SU-DHL-6 (cell line): ENCODE results near the gene CCDC134.

Experiments used
- H2AFZ ChIP-seq: fragments of 200-600 bp; sonication (generic); 2 replicates; pipeline ENCODE4 v1.6.1; 2014; ENCODE audit warnings: low read depth, mild to moderate bottlenecking, moderate library complexity, mixed read lengths, antibody characterized with exemption, low read length; ENCODE audit not compliant: severe bottlenecking
- H3F3A ChIP-seq: fragments of 200-600 bp; shearing (Covaris generic); 2 replicates; pipeline ENCODE4 v1.6.0; 2016; ENCODE audit warnings: antibody characterized with exemption, mild to moderate bottlenecking; ENCODE audit not compliant: insufficient read depth
- H3K27ac ChIP-seq: fragments of 200-600 bp; sonication (generic); 2 replicates; pipeline ENCODE4 v1.5.1; 2016; ENCODE audit warnings: low read depth, mild to moderate bottlenecking, low read length, moderate library complexity, mixed read lengths
- H3K27me3 ChIP-seq: fragments of 200-600 bp; sonication (generic), shearing (Covaris generic); 2 replicates; pipeline ENCODE4 v1.6.0; 2014; ENCODE audit warnings: mild to moderate bottlenecking, low read length
- H3K36me3 ChIP-seq: fragments of 200-600 bp; sonication (generic); 2 replicates; pipeline ENCODE4 v1.6.1; 2014; ENCODE audit warnings: mild to moderate bottlenecking, low read length, mixed read lengths
- H3K4me2 ChIP-seq: fragments of 300-600, 200-600 bp; shearing (Covaris generic), sonication (generic); 2 replicates; pipeline ENCODE4 v1.6.0; 2014; ENCODE audit warnings: low read length, low read depth, mild to moderate bottlenecking; ENCODE audit not compliant: poor library complexity, severe bottlenecking
- H3K4me3 ChIP-seq: fragments of 200-600 bp; sonication (generic); 2 replicates; pipeline ENCODE4 v1.5.1; 2014; ENCODE audit warnings: antibody characterized with exemption, low read length, mild to moderate bottlenecking, mixed read lengths; ENCODE audit not compliant: insufficient read depth, poor library complexity, severe bottlenecking
- H3K79me2 ChIP-seq: fragments of 200-600 bp; sonication (generic); 2 replicates; pipeline ENCODE4 v1.6.1; 2014; ENCODE audit warnings: mild to moderate bottlenecking, low read length, moderate library complexity; ENCODE audit not compliant: insufficient read depth
- H3K9ac ChIP-seq: fragments of 200-600 bp; sonication (generic); 2 replicates; pipeline ENCODE4 v1.7.0; 2014; ENCODE audit warnings: mild to moderate bottlenecking, low read length
- H3K9me2 ChIP-seq: fragments of 200-600 bp; sonication (generic); replicated peaks from 2 replicates; pipeline ENCODE4 v1.6.1; 2014; ENCODE audit warnings: low read length; ENCODE audit not compliant: insufficient read depth
- H3K9me3 ChIP-seq: fragments of 200-600 bp; sonication (generic); 2 replicates; pipeline ENCODE4 v1.6.1; 2014; ENCODE audit warnings: low read length, mixed read lengths; ENCODE audit not compliant: insufficient read depth
- H4K20me1 ChIP-seq: fragments of 200-600 bp; sonication (generic); 2 replicates; pipeline ENCODE4 v1.6.1; 2014; ENCODE audit warnings: low read depth, mild to moderate bottlenecking, antibody characterized with exemption, low read length, moderate library complexity, mixed read lengths
- EZH2phosphoT487 ChIP-seq: fragments of 200-600 bp; sonication (generic), shearing (Covaris generic); conservative IDR thresholded peaks from 2 replicates; pipeline ENCODE4 v1.6.1; 2018; ENCODE audit warnings: mild to moderate bottlenecking, antibody characterized with exemption, low read length, moderate library complexity, mixed read lengths
- TF ChIP-seq, protein P1 (sequence below): fragments of 200-600 bp; sonication (generic); IDR thresholded peaks from one replicate; pipeline ENCODE4 v1.5.1; 2017; ENCODE audit warnings: antibody characterized with exemption, mild to moderate bottlenecking, low read length, moderate library complexity; ENCODE audit not compliant: insufficient read depth, poor library complexity, severe bottlenecking

The CCDC134 gene

DNA sequence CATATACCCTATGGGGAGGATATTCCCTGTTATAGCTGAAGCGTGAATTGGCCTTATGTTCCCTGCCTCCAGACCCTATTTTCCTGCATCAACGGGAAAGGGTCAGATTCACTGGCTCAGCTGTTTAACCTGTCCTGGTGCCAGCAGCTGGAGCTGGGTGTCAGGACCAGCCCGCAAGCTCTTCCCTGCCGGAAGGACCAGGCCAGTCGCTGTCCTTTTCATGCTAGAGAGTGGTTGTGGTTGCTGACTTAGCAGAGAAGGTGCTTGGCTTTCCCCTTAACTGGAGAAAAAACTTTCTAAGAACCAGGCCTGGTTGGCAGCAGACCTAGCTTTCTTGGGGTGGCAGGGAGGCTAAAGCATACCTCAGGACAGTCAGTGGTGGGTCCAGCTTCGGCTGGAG, 27.2 kb downstream of the CCDC134 start:
- Histone ChIP-seq H3K27me3 (no peaks in the 10 kb centered on the region), H4K20me1 (no peaks in the 10 kb centered on the region), H3K9me3 (0 out of 2 replicates have a peak, but pooled peaks cover 4% of the 10 kb centered on the region), H3K27ac (peak overlapping the region; percentile 14), H2AFZ (no peak overlapping the region), H3K9ac (no peak overlapping the region), H3K4me2 (no peak overlapping the region), H3K9me2 (no peaks in the 10 kb centered on the region), H3K4me3 (no peak overlapping the region), H3K36me3 (peaks cover 6% of the 10 kb centered on the region; the same call in 1 of the 2 replicates), H3K79me2 (no peaks in the 10 kb centered on the region), H3F3A (peaks cover 23% of the 10 kb centered on the region)
- TF ChIP-seq EZH2phosphoT487: no peak
- TF ChIP-seq, protein P1, sequence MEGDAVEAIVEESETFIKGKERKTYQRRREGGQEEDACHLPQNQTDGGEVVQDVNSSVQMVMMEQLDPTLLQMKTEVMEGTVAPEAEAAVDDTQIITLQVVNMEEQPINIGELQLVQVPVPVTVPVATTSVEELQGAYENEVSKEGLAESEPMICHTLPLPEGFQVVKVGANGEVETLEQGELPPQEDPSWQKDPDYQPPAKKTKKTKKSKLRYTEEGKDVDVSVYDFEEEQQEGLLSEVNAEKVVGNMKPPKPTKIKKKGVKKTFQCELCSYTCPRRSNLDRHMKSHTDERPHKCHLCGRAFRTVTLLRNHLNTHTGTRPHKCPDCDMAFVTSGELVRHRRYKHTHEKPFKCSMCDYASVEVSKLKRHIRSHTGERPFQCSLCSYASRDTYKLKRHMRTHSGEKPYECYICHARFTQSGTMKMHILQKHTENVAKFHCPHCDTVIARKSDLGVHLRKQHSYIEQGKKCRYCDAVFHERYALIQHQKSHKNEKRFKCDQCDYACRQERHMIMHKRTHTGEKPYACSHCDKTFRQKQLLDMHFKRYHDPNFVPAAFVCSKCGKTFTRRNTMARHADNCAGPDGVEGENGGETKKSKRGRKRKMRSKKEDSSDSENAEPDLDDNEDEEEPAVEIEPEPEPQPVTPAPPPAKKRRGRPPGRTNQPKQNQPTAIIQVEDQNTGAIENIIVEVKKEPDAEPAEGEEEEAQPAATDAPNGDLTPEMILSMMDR: no peak

DNA sequence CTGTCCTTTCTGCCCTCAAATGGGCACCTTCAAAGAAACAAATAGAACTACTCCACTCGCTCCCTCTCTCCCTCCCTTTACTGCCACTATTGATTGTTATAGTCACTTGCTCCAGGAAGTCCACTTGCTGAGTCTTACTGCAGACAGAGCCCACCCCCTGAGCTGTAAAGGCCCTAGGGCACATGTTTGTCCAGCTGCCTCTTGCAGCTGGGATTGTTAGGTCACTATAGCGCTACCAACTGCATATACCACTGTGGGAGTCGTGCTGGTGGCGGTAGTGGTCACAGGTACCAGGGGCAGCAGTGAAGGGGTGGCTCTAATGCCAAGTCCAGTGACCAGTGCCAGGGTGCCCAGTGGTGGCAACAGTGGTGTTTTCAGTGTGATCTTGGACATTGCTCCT, 28.0 kb downstream of the CCDC134 start:
- Histone ChIP-seq H2AFZ (no peak overlapping the region), H3K4me3 (no peak overlapping the region), H3F3A (peaks cover 23% of the 10 kb centered on the region), H3K79me2 (peaks cover 6% of the 10 kb centered on the region), H3K27me3 (no peaks in the 10 kb centered on the region), H4K20me1 (no peaks in the 10 kb centered on the region), H3K9me2 (no peaks in the 10 kb centered on the region), H3K9ac (no peak overlapping the region), H3K36me3 (peaks cover 6% of the 10 kb centered on the region; the same call in 1 of the 2 replicates), H3K27ac (0 out of 2 replicates have a peak overlapping the region, but pooled peaks have one; percentile 14), H3K4me2 (no peak overlapping the region), H3K9me3 (0 out of 2 replicates have a peak, but pooled peaks cover 4% of the 10 kb centered on the region)
- no peak for TF ChIP-seq EZH2phosphoT487
- TF ChIP-seq, protein P1: no peak

- H3K9me3 ChIP-seq: 0 out of 2 replicates have a peak, but pooled peaks cover 4% of the 10 kb centered on the region
- peak overlapping the region; percentile 21 for H3K27ac ChIP-seq
- H3K4me3 ChIP-seq: no peak overlapping the region
- H3K27me3 ChIP-seq: no peaks in the 10 kb centered on the region
- no peaks in the 10 kb centered on the region for H3K9me2 ChIP-seq
- H3F3A ChIP-seq: peaks cover 23% of the 10 kb centered on the region
- H2AFZ ChIP-seq: no peak overlapping the region
- H3K79me2 ChIP-seq: peaks cover 22% of the 10 kb centered on the region
- no peak overlapping the region for H3K4me2 ChIP-seq
- TF ChIP-seq, protein P1: no peak
- no peak for TF ChIP-seq EZH2phosphoT487
- H3K36me3 ChIP-seq: peaks cover 9% of the 10 kb centered on the region; the same call in 1 of the 2 replicates
- no peak overlapping the region for H3K9ac ChIP-seq
- no peaks in the 10 kb centered on the region for H4K20me1 ChIP-seq
Observed at GRCh38 chr22:41830174-41830573, 29.7 kb downstream of the CCDC134 start.
